Smooth muscle cell of the brain vasculature (primary cell): Measurements from ENCODE around the gene TNS3.

Experiments
- DNase-seq: peaks from one replicate; pipeline ENCODE4 v3.0.0-alpha.2; 2012; ENCODE audit warnings: low read depth, low spot score

TNS3 gene

DNA sequence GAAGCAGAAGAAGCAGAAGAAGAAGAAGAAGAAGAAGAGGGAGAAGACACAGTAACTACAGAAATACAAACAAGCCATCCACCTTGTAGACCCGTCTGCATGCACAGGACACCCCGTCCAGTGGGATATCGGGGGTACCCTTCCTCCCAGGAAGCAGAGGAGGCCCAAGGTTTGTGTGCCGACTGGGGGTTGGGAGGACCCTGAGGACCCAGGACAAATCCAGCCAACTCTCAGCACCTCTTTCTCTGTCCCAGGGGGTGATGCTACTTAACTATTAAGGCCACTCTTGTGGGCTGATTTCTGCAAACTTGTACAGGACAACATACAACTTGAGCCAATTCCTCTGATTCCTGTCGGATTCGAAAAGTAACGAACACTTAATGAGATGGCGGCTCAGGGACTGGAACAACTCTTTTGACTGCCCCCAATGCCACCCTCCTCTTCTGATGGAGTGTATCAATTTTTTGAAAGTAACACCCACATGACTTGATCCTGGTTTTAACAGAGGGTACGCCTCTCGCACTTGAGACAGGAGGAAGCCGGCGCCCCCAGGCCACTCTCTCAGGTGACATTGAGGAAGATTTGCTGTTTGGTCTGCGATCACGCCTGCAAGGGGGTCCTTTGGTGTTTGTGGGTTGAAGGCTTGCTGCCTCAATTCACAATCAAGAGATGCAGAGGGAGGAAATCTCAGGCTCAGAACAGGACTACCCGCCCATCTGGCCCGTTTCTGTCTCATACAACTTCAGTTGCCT, 192.6 kb downstream of the TNS3 start:
- DNase-seq: no peak

DNA sequence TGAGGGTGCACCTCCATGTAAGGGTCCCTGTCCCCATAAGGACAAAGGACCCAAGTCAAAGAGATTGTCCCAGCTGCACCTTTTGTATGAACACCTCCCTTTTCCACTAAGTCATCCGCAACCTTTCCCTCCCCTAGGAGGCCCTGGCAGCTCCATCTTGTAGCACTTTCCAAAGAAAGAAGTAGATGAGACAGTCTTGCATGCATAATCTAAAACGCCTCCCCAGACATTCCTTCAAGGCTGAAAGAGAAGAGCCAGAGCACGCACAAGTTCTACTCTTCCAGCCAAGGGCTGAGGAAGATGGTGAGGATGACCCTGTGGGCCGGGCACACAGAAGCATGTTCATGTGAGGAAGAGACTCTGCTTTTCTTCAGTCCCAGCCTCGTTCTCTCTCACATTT, 194.4 kb downstream of the TNS3 start:
- no peak for DNase-seq

DNA sequence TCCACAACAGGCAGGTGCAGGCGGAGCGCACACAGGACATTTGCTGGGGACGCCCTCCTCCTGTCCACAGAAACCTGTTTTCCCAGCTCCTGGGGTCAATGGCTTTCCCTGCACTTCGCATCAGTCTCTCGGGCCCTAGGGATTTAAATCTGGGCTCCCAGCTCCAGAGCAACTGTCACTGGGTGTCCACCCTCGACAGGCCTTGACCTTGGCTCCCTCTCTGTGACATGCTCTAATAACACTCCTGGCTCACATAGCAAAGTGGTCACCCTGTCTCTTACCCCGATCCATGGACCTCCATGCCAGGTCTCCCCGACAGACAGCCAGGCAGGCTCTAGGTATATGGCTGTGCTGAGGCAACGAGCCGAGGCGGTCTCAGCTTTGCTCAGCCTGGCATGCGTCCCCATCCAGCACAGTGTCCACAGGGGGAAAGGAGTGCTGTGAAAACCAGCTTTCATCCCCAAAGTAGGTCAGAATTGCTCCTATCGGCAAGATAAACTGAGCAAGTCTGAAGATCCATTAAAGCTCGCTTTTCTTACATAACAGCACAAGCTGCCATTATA, 195.6 kb downstream of the TNS3 start:
- DNase-seq: no peak

DNA sequence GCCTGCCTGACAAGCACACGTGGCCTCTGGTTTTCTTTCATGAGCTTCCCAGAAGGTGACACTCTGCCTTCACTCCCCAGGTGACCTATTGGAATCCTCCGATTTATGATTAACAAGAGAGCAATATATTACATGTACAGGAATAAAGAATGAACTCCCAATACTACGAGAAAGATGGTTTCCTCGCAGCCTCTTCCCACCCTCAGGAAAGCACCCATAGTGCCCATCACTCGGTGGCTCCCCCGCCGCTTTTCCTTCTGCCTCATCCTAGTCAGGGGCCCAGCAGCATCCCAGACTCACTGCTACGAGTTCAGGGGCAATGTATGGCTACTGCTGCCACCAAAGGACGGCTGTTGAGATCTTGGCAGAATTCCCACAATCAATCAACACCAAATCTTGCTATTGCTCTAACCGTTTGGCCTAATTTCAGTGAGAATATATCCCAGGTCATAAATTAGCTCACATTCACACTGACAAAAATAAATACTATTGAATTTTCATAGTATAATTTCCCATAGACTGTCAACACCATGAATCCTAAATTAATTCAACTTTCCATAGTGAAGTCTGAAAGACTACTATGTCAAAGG, 196.3 kb downstream of the TNS3 start:
- no peak for DNase-seq

DNA sequence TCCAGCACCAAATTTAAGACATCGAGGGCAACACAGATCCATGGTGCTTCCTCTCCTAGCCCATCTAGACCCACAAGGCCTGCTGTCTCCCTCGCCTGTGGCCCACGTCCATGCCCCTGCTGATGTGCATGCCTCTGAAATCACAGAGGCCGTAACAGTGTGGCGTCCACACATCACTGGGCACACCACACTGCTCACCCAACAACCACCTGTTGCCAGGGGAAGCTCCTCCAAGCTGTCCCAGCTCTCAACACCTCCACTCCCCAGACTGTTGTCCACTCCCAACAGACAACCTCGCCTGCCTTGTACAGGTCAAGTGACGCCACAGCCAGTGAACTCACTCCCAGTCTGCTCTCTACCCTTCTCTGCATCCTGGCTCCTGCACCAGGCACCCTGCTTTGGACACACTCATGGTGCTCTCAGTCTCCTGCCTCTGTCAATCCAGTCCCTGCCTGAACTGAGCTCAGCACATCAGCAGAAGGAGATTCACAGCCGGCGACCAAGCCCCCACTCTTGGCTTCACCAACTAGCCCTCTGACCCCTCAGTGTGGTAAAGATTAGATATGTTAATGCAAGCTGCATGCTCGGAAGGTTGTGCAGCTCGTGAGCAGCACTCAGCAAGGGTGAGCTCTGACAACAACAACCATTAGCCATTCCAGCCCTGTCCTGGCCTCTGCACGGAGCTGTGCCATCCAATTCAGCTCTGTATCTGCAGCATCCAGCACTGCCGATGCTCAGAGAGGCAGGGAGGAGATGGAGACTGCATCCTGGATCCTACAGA, 197.0 kb downstream of the TNS3 start:
- DNase-seq: no peak

DNA sequence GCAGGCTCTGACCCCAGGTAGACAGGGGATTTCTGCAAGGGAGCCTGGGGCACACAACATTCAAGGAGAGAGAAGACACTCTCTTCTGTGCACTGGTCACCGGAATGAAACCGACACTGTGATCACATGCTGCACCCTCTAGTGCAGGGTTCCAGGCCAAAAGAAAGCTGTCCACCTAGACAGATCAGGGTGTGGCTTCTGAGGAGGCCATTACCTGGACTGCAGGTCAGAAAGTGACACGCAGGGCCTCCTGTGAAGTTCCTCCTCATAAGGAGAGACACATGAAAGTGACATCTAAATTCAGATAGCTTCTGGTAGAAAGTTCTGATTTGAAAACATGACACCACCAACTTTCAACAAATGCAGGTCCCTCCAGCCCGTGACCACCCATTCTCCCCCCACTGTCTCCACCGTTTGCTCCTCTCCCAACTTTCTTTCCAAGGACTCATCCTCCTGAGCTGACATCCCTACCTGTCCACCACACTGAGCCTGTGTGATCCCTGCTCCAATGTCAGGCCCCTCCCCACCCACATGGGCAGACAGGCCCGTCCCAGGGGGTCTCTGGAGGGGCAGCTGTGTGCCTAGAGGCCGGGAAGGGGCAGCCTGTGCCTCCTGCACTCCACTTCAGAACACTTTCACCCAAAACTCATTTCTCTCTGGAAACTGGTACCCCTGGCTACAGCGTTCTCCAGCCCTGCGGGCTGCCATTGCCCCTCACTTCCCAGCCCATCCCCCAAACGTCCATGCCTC, 198.0 kb downstream of the TNS3 start:
- DNase-seq: no peak

DNA sequence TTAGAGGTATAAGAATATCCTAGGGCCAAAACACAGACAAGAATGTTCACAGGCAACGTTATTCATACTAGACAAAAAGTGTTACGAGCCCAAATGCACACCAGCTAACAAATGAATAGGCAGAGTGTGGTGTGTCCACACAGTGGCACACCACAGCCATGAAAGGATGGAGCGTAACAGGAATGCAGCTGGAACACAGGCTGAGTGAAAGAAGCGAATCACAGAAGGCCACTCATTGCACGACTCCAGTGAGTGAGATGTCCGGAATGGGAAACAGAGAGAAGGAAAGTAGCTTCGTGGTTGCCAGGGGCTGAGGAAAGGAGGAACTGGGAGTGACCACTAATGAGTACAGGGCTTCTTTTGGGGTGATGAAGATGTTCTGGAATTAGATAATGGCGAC, 198.8 kb downstream of the TNS3 start:
- DNase-seq: no peak

DNA sequence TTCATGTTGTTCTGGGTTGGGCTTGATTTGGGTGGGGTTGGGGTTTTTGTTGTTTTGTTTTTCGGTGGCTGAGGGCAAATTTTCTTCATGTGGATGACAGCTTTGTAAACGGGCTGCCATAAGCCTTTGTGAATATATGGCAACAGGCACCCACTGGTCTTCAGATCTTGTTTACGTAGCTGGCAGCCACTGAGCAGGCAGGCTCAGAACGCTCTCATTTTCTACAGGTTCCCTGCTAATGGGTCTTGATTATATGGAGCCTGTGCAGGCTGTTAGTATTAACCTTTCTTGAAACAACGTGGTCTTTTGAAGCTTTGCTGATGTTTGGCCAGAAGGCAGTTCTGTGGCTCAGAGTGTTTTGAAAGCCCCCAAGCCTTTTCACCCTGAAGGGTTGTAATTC, 199.7 kb downstream of the TNS3 start:
- DNase-seq: no peak

DNA sequence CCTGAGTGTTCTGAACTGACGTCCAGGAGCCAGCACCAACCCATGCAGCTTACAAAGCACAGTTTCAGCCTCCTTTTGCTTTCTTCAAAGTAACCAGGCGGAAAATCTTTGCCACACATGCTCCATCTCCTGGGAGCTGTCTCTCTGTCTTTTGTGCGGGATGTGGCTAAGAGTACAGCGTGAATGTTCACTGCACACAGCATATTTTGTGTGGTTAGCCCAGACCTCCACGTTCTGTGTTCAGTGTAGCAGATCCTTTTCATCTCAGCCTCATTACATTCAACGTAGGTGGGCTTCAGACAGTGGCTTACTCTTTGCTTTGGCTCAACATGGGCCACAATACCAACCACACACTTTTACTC, 200.8 kb downstream of the TNS3 start:
- DNase-seq: no peak

DNA sequence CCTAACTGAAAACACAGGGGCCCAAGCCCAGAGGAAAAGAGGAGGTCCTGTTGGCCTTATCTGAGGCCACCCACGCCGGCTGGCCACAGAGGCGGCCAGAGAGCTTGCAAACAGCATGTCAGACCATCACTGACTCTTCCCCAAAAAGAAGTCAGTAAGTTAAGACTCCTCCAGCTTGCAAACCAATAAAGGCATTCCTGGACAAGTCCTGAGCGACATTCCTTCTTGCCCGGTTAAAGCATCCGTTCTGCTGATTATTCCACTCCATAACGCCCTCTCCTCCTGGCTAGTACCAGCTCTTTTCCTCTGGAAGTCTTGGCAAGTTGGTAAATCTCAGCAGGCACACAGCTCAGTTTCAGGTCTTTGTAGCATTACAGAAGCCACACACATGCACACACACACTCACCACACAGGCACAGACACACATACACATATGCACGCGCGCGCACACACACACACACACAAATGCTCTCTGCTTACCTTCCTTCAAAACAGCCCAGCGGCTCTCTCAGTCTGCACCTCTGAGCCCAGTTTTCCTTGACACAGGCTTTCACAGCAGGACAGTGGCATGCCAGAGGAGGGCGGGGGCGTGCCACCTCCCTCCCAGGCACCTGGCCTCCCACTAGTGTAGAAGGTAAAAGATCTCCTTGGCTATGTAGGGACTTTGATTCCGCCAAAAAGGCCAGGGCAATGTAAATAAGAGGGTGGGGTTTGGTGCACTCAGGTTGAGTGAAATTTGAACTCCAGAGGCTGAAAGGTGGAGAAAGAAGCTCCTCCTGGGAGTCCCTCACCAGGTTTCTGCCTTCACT, 201.4 kb downstream of the TNS3 start:
- no peak for DNase-seq

DNA sequence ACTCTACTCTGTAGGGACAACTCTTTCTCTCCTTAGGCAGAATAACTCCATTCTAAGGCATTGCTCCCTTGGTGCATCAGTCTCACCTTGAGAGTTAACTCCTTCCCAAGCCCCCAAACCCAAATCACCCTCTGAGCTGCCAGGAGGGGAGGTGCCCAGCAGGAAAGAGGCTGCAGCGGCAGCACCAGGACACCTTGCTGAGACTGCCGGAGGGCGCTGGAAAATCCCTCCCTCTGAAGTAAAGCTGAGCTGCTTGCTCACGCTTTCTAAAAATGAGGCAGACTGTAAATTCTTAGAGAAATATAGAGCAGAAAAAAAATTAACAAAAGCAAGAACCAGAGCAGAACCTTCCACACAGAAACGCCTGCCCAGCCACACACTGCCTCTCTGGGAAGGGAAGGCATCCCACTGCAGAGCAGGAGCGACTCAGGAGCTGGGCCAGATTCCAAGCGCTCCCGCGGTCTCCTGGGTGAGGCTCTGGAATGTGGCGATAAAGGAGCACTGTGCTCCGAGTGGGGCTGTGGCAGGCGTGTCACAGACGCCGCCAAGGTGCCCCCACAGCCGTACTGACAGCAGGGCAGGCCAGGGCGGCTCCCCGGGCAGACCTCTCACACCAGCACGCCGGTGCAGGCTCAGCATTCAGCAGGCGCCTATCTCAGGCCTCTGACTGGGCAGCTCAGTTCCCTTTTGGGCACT, 202.1 kb downstream of the TNS3 start:
- DNase-seq: no peak

DNA sequence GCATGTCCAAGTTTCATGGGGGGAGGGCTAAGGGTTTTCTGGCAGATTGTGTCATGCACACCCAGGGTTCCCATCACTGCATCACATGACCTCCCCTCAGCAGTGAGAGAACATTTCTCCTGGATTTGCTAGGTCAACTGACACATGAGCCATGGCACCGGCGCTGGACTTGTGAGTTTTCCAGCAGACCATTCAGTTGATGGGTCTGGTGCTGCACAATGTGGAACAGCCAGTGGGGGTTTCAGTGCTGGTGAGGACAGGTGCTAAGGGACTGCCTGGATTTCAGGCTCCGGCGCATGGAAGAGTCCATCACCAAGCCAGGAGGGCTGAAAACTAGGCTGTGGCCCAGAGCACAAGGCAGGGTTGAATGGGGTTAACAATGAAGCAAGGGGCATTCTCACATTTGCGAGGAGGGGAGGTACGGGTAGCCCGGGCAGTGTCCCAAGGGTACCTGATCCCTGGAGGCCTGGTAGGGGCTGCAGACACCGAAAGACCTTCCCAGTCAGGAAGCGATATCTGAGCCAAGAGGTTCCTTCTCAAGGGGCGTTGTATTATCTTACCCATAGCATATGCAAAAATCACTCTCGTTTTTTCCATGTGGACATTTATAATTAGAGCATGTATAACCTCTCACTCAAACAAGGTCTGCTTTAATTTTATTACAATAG, 203.0 kb downstream of the TNS3 start:
- DNase-seq: no peak

DNA sequence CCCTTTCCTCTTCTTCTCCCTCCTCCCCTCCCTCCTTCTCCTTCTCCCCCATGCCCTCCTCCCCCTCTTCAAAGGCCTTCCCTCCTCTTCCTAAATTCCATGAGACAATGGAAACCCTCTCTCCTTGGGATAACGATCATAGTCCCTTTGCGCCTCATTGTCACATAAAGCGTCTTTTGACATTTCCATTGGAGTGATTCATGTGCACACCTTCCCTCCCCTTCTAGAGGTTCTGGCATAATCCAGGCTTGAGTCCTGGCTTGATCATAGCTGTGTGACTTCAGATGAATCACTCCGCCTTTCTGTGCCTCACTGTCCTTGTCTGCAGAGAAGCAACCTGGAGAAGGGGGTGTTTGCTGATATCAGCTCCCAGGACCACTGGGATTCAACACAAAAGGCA, 204.2 kb downstream of the TNS3 start:
- no peak for DNase-seq

DNA sequence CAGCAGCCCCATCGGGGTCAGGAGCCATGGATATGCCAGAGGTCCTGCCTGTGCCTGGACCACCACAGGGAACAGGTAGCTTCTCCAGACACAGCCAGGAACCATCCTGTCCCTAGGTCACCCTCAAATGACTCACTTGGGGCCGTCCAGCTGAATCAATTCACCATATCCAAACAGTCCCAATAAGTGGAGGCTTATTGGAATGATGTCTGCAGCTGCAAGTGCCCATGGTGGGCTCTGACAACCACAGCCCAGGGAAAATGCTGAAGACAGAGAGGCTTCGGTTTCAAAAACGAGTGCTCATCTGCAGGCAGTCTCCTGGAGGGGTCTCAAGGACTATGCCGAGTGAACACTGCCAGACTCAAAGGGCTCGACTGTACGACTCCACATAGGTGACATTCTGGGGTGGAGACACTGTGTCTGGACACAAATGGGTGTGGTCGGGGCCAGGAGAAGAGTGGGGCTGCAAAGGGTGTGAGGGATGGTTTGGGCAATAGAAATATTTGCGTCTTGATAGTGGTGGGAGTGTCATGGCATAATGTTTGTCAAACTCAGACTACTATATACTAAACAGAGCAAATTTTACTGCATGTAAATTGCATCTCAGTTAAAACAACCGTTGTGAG, 204.8 kb downstream of the TNS3 start:
- no peak for DNase-seq

DNA sequence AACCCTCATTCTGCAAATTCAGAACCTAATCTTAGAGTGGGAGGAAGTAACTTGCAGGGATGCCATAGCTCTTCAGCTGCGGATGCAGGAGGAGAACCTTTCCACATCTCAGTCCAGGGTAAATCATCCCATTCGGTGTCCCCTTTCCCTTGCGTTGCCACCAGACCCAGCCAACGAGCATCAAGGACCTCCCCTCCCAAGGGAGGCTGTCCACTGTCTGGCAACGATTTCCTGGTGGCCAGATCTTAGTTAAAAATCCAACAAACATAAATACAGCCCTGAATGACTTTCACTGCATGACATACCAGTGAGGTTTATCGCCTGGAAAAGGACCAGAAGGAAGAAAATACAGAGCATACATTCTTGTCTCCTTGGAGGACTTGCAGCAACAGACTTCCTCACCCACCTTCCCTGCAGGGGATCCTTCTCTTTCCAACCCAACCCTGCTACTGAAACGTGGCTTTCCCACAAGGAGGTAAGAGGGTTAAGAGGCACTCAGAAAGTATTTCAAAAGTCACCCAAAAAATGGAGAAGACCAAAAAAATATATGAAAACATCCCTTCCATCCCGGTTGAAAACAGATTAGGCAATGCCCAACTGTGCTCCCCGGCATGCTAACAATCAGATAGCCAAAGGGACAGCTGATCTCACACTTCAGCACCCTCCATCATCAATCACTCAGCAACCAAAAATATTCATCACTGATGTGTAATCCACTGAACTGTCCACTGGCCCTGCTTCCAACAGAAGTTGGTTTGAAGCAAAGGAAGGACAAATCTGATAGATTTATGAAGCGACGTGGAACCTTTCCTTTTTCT, 206.6 kb downstream of the TNS3 start:
- no peak for DNase-seq

DNA sequence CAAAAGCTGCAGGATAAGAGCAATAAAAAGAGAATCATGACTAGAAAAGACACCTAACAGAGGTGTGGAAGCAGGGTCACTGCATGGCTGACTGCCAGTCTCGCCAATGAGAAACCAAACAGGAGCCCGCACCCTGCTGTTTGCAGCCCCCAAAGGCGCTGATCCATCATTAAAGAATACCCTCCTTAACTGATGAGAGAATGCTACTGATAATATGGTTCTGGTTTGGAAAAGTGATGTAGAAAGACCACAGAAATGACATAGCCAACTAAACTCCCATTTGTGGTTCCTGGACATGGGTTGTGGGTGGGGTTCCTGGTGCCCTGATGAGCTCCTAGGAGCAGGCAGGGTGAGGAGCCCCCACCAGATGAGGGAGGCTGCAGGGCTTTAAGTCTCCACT, 207.4 kb downstream of the TNS3 start:
- DNase-seq: no peak

DNA sequence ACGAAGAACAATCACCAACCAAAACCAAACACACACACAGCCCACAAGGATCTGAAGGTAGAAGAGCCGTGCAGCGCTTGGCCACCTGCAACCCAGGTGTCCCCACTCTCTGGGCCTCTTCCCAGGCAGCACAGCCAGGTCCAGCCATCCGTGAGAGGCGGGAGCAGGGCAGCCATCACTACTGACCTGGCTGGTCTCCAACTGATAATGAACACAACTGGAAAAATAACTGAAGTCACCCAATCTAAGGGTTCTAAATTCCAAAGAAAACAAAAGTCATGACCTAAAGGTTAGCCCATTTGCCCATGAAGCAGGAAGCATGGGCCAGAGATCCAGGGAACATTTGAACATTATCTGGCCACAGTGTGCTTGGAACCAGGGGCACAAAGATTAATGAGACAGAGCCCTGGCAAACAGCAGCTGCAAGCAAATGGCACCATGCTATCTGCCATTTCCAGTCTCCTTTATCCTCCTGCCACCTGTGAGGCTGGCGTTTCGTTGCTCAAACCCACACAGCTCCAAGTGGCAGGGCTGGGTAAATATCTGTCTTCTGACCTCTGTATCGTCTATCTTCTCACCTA, 207.9 kb downstream of the TNS3 start:
- DNase-seq: no peak

DNA sequence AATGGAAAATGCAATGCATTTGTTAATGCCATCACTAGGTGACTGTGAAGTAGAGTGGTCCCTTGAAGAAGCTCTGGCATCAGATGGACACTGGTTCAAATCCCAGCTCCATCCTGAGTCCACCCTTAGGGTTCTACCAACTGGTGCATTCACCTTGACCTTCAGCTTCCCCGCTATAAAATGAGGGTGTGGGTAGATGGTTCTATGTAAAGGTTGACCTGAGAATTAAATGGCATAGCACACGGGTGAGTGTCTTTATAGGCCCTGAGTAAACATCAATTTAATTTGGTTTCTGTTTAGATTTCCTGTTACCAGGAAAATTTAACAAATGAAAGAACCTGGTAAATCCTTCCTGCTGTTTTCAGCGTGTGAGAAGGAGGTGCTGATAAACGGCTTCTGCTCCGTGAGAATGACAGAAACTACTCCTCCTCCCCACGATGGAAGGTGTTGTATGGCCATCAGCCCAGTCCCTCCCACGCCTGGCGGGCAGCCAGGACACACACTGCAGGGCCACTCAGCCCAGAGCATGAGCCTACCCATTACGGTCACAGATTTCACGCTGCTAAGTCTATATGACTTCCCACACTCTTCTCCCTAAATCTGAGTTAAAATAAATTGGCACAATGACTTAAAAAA, 210.1 kb downstream of the TNS3 start:
- DNase-seq: peak; percentile 33
